ENCODE data around the gene GATA2. TPM values are rescaled to one million over a fixed set of nuclear protein-coding genes. Genes with fewer than 3 reads are reported as not detected.

Gene GATA2
- total RNA-seq, 1 experiment from 2014 or later = 74.6 TPM

DNA sequence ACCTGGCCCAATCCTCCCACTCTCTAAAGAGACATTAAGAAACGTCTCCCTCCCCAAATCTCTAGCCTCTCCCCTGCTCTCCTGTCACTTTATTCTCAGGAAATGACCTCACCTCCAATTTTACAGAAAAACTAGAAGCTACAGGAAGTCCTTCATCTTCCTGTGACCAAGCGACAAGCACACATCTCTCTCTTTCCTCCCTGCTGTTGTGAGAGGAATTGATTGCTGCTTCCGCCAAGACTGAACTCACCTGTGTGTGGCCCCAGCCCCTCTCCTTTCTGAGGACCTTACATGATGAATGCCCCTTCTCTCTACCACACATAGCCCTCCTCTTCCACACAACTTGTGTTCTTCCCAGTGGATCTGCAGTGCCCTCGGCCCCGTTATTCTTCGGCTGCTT is 44.5 kb downstream of the GATA2 start:
- H3K4me3 ChIP-seq (ENCODE audit: low read depth in 2 of 2, low read length in 2 of 2) = no peak overlapping the region
- H3K36me3 ChIP-seq (ENCODE audit: control insufficient read depth, insufficient read depth, low read length) = no peaks in the 10 kb centered on the region
- CTCF ChIA-PET = no interaction called here
- no peak overlapping the region for H3K27ac ChIP-seq (ENCODE audit: low read length)
- DNase-seq (ENCODE audit: low read depth, low spot score) (no peak), ATAC-seq (no peak)
- TF ChIP-seq TCF7L2 (IDR thresholded peaks at IDR 0.05; ENCODE audit: low read depth, low read length) (no peak), SIN3A (IDR thresholded peaks at IDR 0.05; ENCODE audit: borderline replicate concordance, insufficient read depth, low read depth, low read length) (no peak), POLR2AphosphoS5 (IDR thresholded peaks at IDR 0.05; ENCODE audit: low read depth, low read length) (no peak)
- TF ChIP-seq, protein P1, sequence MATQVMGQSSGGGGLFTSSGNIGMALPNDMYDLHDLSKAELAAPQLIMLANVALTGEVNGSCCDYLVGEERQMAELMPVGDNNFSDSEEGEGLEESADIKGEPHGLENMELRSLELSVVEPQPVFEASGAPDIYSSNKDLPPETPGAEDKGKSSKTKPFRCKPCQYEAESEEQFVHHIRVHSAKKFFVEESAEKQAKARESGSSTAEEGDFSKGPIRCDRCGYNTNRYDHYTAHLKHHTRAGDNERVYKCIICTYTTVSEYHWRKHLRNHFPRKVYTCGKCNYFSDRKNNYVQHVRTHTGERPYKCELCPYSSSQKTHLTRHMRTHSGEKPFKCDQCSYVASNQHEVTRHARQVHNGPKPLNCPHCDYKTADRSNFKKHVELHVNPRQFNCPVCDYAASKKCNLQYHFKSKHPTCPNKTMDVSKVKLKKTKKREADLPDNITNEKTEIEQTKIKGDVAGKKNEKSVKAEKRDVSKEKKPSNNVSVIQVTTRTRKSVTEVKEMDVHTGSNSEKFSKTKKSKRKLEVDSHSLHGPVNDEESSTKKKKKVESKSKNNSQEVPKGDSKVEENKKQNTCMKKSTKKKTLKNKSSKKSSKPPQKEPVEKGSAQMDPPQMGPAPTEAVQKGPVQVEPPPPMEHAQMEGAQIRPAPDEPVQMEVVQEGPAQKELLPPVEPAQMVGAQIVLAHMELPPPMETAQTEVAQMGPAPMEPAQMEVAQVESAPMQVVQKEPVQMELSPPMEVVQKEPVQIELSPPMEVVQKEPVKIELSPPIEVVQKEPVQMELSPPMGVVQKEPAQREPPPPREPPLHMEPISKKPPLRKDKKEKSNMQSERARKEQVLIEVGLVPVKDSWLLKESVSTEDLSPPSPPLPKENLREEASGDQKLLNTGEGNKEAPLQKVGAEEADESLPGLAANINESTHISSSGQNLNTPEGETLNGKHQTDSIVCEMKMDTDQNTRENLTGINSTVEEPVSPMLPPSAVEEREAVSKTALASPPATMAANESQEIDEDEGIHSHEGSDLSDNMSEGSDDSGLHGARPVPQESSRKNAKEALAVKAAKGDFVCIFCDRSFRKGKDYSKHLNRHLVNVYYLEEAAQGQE (IDR thresholded peaks at IDR 0.05; ENCODE audit: insufficient read depth in 1 of 2, low read depth in 2 of 2, low read length in 1 of 2) = no peak
- TF ChIP-seq, protein P2, sequence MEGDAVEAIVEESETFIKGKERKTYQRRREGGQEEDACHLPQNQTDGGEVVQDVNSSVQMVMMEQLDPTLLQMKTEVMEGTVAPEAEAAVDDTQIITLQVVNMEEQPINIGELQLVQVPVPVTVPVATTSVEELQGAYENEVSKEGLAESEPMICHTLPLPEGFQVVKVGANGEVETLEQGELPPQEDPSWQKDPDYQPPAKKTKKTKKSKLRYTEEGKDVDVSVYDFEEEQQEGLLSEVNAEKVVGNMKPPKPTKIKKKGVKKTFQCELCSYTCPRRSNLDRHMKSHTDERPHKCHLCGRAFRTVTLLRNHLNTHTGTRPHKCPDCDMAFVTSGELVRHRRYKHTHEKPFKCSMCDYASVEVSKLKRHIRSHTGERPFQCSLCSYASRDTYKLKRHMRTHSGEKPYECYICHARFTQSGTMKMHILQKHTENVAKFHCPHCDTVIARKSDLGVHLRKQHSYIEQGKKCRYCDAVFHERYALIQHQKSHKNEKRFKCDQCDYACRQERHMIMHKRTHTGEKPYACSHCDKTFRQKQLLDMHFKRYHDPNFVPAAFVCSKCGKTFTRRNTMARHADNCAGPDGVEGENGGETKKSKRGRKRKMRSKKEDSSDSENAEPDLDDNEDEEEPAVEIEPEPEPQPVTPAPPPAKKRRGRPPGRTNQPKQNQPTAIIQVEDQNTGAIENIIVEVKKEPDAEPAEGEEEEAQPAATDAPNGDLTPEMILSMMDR (IDR thresholded peaks at IDR 0.05) = no peak
- intact Hi-C loops (cut with micrococcal nuclease; ENCODE audit: unreplicated experiment) = no loop called here
- no peaks in the 10 kb centered on the region for H3K9me3 ChIP-seq (ENCODE audit: control insufficient read depth, insufficient read depth, low read depth, low read length)
- no peaks in the 10 kb centered on the region for H3K27me3 ChIP-seq (ENCODE audit: control insufficient read depth, insufficient read depth, low read length)
- no TSS peak for BruUV-seq (replicated peaks)
- in situ Hi-C loops (cut with HindIII; ENCODE audit: low pct_unique_long_range_greater_than_20kb, low sequenced_read_pairs) = no loop called here
- H3K4me1 ChIP-seq (ENCODE audit: control insufficient read depth, insufficient read depth, low read length) = no peaks in the 10 kb centered on the region
- POLR2A ChIA-PET = no interaction called here

GRCh38 chr3:128447561-128448013 is 45.4 kb downstream of the GATA2 start:
- no peak for DNase-seq (ENCODE audit: low read depth, low spot score)
- in situ Hi-C loops (cut with HindIII; ENCODE audit: low pct_unique_long_range_greater_than_20kb, low sequenced_read_pairs) = no loop called here
- intact Hi-C loops (cut with micrococcal nuclease; ENCODE audit: unreplicated experiment) = no loop called here
- BruUV-seq (replicated peaks) = no TSS peak
- Histone ChIP-seq H3K4me3 (ENCODE audit: low read depth in 2 of 2, low read length in 2 of 2) (no peak overlapping the region), H3K27me3 (ENCODE audit: control insufficient read depth, insufficient read depth, low read length) (no peaks in the 10 kb centered on the region), H3K9me3 (ENCODE audit: control insufficient read depth, insufficient read depth, low read depth, low read length) (no peaks in the 10 kb centered on the region), H3K4me1 (ENCODE audit: control insufficient read depth, insufficient read depth, low read length) (no peaks in the 10 kb centered on the region), H3K27ac (ENCODE audit: low read length) (no peak overlapping the region), H3K36me3 (ENCODE audit: control insufficient read depth, insufficient read depth, low read length) (no peaks in the 10 kb centered on the region)
- TF ChIP-seq, protein P2 (IDR thresholded peaks at IDR 0.05) = no peak
- TF ChIP-seq TCF7L2 (IDR thresholded peaks at IDR 0.05; ENCODE audit: low read depth, low read length) (no peak), POLR2AphosphoS5 (IDR thresholded peaks at IDR 0.05; ENCODE audit: low read depth, low read length) (no peak)
- TF ChIP-seq, protein P1 (IDR thresholded peaks at IDR 0.05; ENCODE audit: insufficient read depth in 1 of 2, low read depth in 2 of 2, low read length in 1 of 2) = no peak
- POLR2A ChIA-PET = no interaction called here
- CTCF ChIA-PET = no interaction called here
- no peak for ATAC-seq

Measured in Panc1 (cell line).